ENCODE results near the gene RNASEH2A. TPM values are rescaled to one million over a fixed set of nuclear protein-coding genes. Genes with fewer than 3 reads are reported as not detected.

The RNASEH2A gene
- total and polyA plus RNA-seq, 2 donors: 8.4 to 30.3 TPM

DNA sequence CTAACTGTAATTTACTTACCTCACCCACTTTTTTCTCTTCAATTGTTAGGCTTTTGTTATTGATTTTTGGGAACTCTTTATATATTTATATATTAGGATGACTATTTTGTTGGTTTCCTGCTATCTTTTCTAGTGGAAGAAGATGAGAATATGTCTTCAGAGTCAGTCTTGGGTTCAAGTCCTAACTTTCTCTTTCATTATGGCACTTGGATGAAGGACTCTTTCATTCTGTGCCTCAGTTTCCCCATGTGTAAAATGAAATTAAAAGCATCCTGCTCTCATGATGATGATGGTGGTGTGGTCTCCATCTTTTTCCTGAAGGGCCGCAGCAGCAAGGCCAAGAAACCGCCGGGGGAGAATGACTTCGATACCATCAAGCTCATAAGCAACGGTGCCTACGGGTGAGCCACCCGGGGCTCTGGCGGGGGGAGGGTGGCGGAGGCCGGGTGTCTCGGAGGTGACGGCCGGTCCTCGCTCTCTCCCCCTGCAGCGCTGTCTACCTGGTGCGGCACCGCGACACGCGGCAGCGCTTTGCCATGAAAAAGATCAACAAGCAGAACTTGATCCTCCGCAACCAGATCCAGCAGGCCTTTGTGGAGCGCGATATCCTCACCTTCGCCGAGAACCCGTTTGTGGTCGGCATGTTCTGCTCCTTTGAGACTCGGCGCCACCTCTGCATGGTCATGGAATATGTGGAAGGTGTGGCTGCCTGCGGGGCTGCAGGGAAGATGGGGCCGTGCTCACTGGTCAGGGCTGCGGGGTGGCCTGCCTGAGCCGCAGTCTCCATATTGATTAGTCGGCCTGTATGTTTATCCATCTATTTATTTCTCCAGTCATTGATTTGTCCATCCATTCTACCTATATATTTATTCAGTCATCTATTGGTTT is 51.9 kb downstream of the RNASEH2A start:
- Histone ChIP-seq H3K27ac (ENCODE audit: low read depth in 1 of 2, low read length in 1 of 2) (no peak overlapping the region), H3K4me1 (ENCODE audit: control insufficient read depth in 2 of 2, insufficient read depth in 2 of 2, low read length in 2 of 2) (no peaks in the 10 kb centered on the region), H3K36me3 (ENCODE audit: control insufficient read depth in 2 of 2, insufficient read depth in 2 of 2, low read length in 1 of 2) (no peaks in the 10 kb centered on the region), H3K27me3 (ENCODE audit: control insufficient read depth in 2 of 2, insufficient read depth in 1 of 2, low read length in 1 of 2) (no peaks in the 10 kb centered on the region), H3K9me3 (ENCODE audit: control insufficient read depth in 2 of 2, insufficient read depth in 1 of 2, low read length in 1 of 2) (no peaks in the 10 kb centered on the region), H3K4me3 (ENCODE audit: low read length in 2 of 2) (no peak overlapping the region)
- no peak for DNase-seq (ENCODE audit: low read depth in 6 of 9, low spot score in 9 of 9)
- 95% methylated on average over 35 of the region's 35 CpGs for WGBS

DNA sequence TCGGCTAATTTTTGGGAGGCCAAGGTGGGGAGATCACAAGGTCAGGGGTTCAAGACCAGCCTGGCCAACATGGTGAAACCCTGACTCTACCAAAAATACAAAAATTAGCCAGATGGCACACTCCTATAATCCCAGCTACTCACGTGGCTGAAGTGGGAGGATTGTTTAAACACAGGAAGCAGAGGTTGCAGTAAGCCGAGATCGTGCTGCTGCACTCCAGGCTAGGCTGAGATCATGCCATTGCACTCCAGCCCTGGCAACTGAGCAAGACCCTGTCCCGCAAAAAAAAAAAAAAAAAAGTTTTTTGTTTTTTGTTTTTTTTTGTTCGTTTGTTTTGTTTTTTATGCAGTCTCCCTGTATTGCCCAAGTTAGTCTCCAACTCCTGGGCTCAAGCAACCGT is 53.2 kb downstream of the RNASEH2A start:
- H3K36me3 ChIP-seq (ENCODE audit: control insufficient read depth in 2 of 2, insufficient read depth in 2 of 2, low read length in 1 of 2): no peaks in the 10 kb centered on the region
- 80% methylated on average over 7 of the region's 7 CpGs for WGBS
- H3K4me1 ChIP-seq (ENCODE audit: control insufficient read depth in 2 of 2, insufficient read depth in 2 of 2, low read length in 2 of 2): no peaks in the 10 kb centered on the region
- no peaks in the 10 kb centered on the region for H3K9me3 ChIP-seq (ENCODE audit: control insufficient read depth in 2 of 2, insufficient read depth in 1 of 2, low read length in 1 of 2)
- no peak overlapping the region for H3K27ac ChIP-seq (ENCODE audit: low read depth in 1 of 2, low read length in 1 of 2)
- no peak overlapping the region for H3K4me3 ChIP-seq (ENCODE audit: low read length in 2 of 2)
- DNase-seq (ENCODE audit: low read depth in 6 of 9, low spot score in 9 of 9): no peak
- H3K27me3 ChIP-seq (ENCODE audit: control insufficient read depth in 2 of 2, insufficient read depth in 1 of 2, low read length in 1 of 2): no peaks in the 10 kb centered on the region

Other genes with a start within 250 kb of the RNASEH2A start
- gene ZNF490, start 195.8 kb upstream of the RNASEH2A start, total RNA-seq: 6.0 TPM
- 1.6 TPM for gene ZNF490, start 195.8 kb upstream of the RNASEH2A start, polyA plus RNA-seq
- 8.6 TPM for gene ZNF791, start 195.7 kb upstream of the RNASEH2A start, total RNA-seq
- 9.1 TPM for gene ZNF791, start 195.7 kb upstream of the RNASEH2A start, polyA plus RNA-seq
- gene MAN2B1, start 139.8 kb upstream of the RNASEH2A start, total RNA-seq: 25.3 TPM
- gene MAN2B1, start 139.8 kb upstream of the RNASEH2A start, polyA plus RNA-seq: 49.1 TPM
- gene WDR83, start 139.8 kb upstream of the RNASEH2A start, total RNA-seq: 13.2 TPM
- 19.6 TPM for gene WDR83, start 139.8 kb upstream of the RNASEH2A start, polyA plus RNA-seq
- 97.3 TPM for gene DHPS, start 124.7 kb upstream of the RNASEH2A start, total RNA-seq
- gene DHPS, start 124.7 kb upstream of the RNASEH2A start, polyA plus RNA-seq: 74.3 TPM
- not detected for gene GNG14, start 118.6 kb upstream of the RNASEH2A start, total RNA-seq
- 0.14 TPM for gene GNG14, start 118.6 kb upstream of the RNASEH2A start, polyA plus RNA-seq
- gene FBXW9, start 110.0 kb upstream of the RNASEH2A start, total RNA-seq: 6.2 TPM
- 6.5 TPM for gene FBXW9, start 110.0 kb upstream of the RNASEH2A start, polyA plus RNA-seq
- 10.9 TPM for gene TNPO2, start 82.7 kb upstream of the RNASEH2A start, total RNA-seq
- gene TNPO2, start 82.7 kb upstream of the RNASEH2A start, polyA plus RNA-seq: 28.3 TPM
- 268 TPM for gene TRIR, start 71.9 kb upstream of the RNASEH2A start, total RNA-seq
- 290 TPM for gene TRIR, start 71.9 kb upstream of the RNASEH2A start, polyA plus RNA-seq
- gene GET3, start 69.1 kb upstream of the RNASEH2A start, total RNA-seq: 67.2 TPM
- 50.0 TPM for gene GET3, start 69.1 kb upstream of the RNASEH2A start, polyA plus RNA-seq
- not detected for gene BEST2, start 54.8 kb upstream of the RNASEH2A start, total RNA-seq
- gene BEST2, start 54.8 kb upstream of the RNASEH2A start, polyA plus RNA-seq: 0.46 TPM
- gene HOOK2, start 31.0 kb upstream of the RNASEH2A start, total RNA-seq: 8.7 TPM
- gene HOOK2, start 31.0 kb upstream of the RNASEH2A start, polyA plus RNA-seq: 36.4 TPM
- gene JUNB, start 15.1 kb upstream of the RNASEH2A start, total RNA-seq: 121 TPM
- gene JUNB, start 15.1 kb upstream of the RNASEH2A start, polyA plus RNA-seq: 139 TPM
- gene PRDX2, start 4.8 kb upstream of the RNASEH2A start, total RNA-seq: 202 TPM
- gene PRDX2, start 4.8 kb upstream of the RNASEH2A start, polyA plus RNA-seq: 113 TPM
- gene THSD8, start 4.5 kb upstream of the RNASEH2A start, total RNA-seq: 9.9 TPM
- 4.1 TPM for gene THSD8, start 4.5 kb upstream of the RNASEH2A start, polyA plus RNA-seq
- 1.7 TPM for gene RTBDN, start 28.0 kb downstream of the RNASEH2A start, total RNA-seq
- gene RTBDN, start 28.0 kb downstream of the RNASEH2A start, polyA plus RNA-seq: 1.6 TPM
- gene MAST1, start 31.9 kb downstream of the RNASEH2A start, total RNA-seq: 0.38 TPM
- 0.91 TPM for gene MAST1, start 31.9 kb downstream of the RNASEH2A start, polyA plus RNA-seq
- gene DNASE2, start 74.9 kb downstream of the RNASEH2A start, total RNA-seq: 14.6 TPM
- gene DNASE2, start 74.9 kb downstream of the RNASEH2A start, polyA plus RNA-seq: 20.8 TPM
- gene KLF1, start 80.6 kb downstream of the RNASEH2A start, total RNA-seq: 2.5 TPM
- 0.09 TPM for gene KLF1, start 80.6 kb downstream of the RNASEH2A start, polyA plus RNA-seq
- gene GCDH, start 84.6 kb downstream of the RNASEH2A start, total RNA-seq: 21.9 TPM
- gene GCDH, start 84.6 kb downstream of the RNASEH2A start, polyA plus RNA-seq: 33.6 TPM
- 1.6 TPM for gene SYCE2, start 112.7 kb downstream of the RNASEH2A start, total RNA-seq
- gene SYCE2, start 112.7 kb downstream of the RNASEH2A start, polyA plus RNA-seq: 0.48 TPM
- gene FARSA, start 127.1 kb downstream of the RNASEH2A start, total RNA-seq: 46.7 TPM
- gene FARSA, start 127.1 kb downstream of the RNASEH2A start, polyA plus RNA-seq: 33.6 TPM
- 639 TPM for gene CALR, start 132.0 kb downstream of the RNASEH2A start, total RNA-seq
- gene CALR, start 132.0 kb downstream of the RNASEH2A start, polyA plus RNA-seq: 189 TPM
- 55.8 TPM for gene RAD23A, start 139.3 kb downstream of the RNASEH2A start, total RNA-seq
- gene RAD23A, start 139.3 kb downstream of the RNASEH2A start, polyA plus RNA-seq: 128 TPM
- gene GADD45GIP1, start 150.6 kb downstream of the RNASEH2A start, total RNA-seq: 27.7 TPM
- gene GADD45GIP1, start 150.6 kb downstream of the RNASEH2A start, polyA plus RNA-seq: 27.2 TPM
- gene DAND5, start 163.0 kb downstream of the RNASEH2A start, total RNA-seq: 0.09 TPM
- 0.09 TPM for gene DAND5, start 163.0 kb downstream of the RNASEH2A start, polyA plus RNA-seq
- gene NFIX, start 188.9 kb downstream of the RNASEH2A start, total RNA-seq: 2.0 TPM
- gene NFIX, start 188.9 kb downstream of the RNASEH2A start, polyA plus RNA-seq: 10.5 TPM

Measured in thymus (tissue), 11 donors.